Heart left ventricle (tissue), 16 donors: ENCODE results near the gene PDE6B. TPM values are rescaled to one million over a fixed set of nuclear protein-coding genes. Genes with fewer than 3 reads are reported as not detected.
A peak's percentile ranks its signal among the peaks of the same experiment; 100 is the strongest.

Experiments
- ATAC-seq, 4 donors: fragments of 200-7000 bp; cut with Tn5 transposase; one replicate each; pipeline ENCODE4 v1.9.1; 2020 to 2022; ENCODE audit warnings: moderate library complexity in 4 of 4, mild to moderate bottlenecking in 3 of 4, moderate number of reproducible peaks in 1 of 4
- DNase-seq, 5 donors: peaks; one replicate each; pipeline ENCODE4 v3.0.0-alpha.2; 2020
- H3K27ac ChIP-seq, 12 donors: fragments of 200-600 bp; sonication (generic) in 4 of 12; one replicate each; pipeline versions ENCODE4 v1.5.0 to v1.8.0; 2016 to 2022; ENCODE audit warnings: mild to moderate bottlenecking in 2 of 12
- H3K27me3 ChIP-seq, 9 donors: fragments of 200-600 bp; sonication (generic) in 2 of 9; one replicate each; pipeline versions ENCODE4 v1.5.1 to v1.8.0; 2016 to 2022; ENCODE audit warnings: mild to moderate bottlenecking in 3 of 9
- H3K36me3 ChIP-seq, 9 donors: fragments of 200-600 bp; sonication (generic) in 2 of 9; one replicate each; pipeline versions ENCODE4 v1.5.0 to v1.8.0; 2018 to 2022; ENCODE audit warnings: mild to moderate bottlenecking in 2 of 9
- H3K4me1 ChIP-seq, 12 donors: fragments of 200-600 bp; sonication (generic) in 4 of 12; one replicate each; pipeline versions ENCODE4 v1.5.0 to v1.8.0; 2016 to 2022; ENCODE audit warnings: mild to moderate bottlenecking in 3 of 12
- H3K4me3 ChIP-seq, 12 donors: fragments of 200-600 bp; sonication (generic) in 4 of 12; one replicate each; pipeline versions ENCODE4 v1.5.0 to v1.8.0; 2017 to 2022; ENCODE audit warnings: mild to moderate bottlenecking in 9 of 12, moderate library complexity in 4 of 12
- H3K9me3 ChIP-seq, 12 donors: fragments of 200-600 bp; sonication (generic) in 4 of 12; one replicate each; pipeline versions ENCODE4 v1.5.0 to v1.8.0; 2016 to 2022; ENCODE audit warnings: mild to moderate bottlenecking in 1 of 12
- CTCF ChIP-seq, 12 donors: fragments of 200-600 bp; sonication (generic) in 4 of 12; IDR thresholded peaks; one replicate each; pipeline versions ENCODE4 v1.5.0 to v1.8.0; 2018 to 2022; ENCODE audit warnings: antibody characterized with exemption in 12 of 12, mild to moderate bottlenecking in 5 of 12
- POLR2A ChIP-seq, 2 donors: fragments of 450-650 bp; IDR thresholded peaks; one replicate each; pipeline ENCODE4 v1.6.1; 2017; ENCODE audit warnings: antibody characterized with exemption in 2 of 2, mild to moderate bottlenecking in 2 of 2, moderate library complexity in 2 of 2
- WGBS, 4 donors: extraction: QIAGEN DNeasy Blood & Tissue Kit in 2 of 4; methylation state at CpG; one replicate each; pipeline versions ENCODE4 v1.1.5 to v1.1.7; 2013 to 2018; 5-methylcytosine and 5-hydroxymethylcytosine counted together
- intact Hi-C, 10 donors: fragments of 100-400 bp; cut with DNase I; formaldehyde crosslinking; loops; one replicate each; pipeline versions ENCODE4 v1.11.1 to v1.14.2; 2022
- long read RNA-seq, 3 donors: library from polyadenylated mRNA; unstranded; transcript quantifications; one replicate each; pipeline ENCODE4 v2.0.0, GENCODE V29; 2020 to 2021
- polyA plus RNA-seq, 2 donors: library from polyadenylated mRNA; stranded (reverse); fragments of 200-250 nt; gene quantifications; one replicate each; pipeline ENCODE4 v1.2.3, GENCODE V29; 2013
- total RNA-seq, 9 donors: library from RNA; depleted of rRNA in 2 of 9; stranded (reverse); fragments of >200 nt in 2 of 9; fragmentation: NEBNext Ultra II Directional in 3 of 9; extraction: Animal tissue kit (Norgen Biotek cat#: 25700) in 3 of 9; gene quantifications; one replicate each; pipeline versions ENCODE4 v1.1.0 to v1.2.4, GENCODE V29; 2016 to 2023
- donor health status: ischemic (EF 13 %, LVEDD 7.1; RV severe dilation, severe dysfunction).
- donor health status: healthy with polysubstance abuse.
- donor health status: DM: no; HTN: yes; CAD: no.
- donor health status: DM: no; HTN: no; CAD: no.
- donor health status: ischemic (EF 25% LVEDD 6.9; RV normal size, moderate dysfunction).
- donor health status: ischemic (EF 25% LVEDD 5.7; RV mildly dilated, moderate dysfunction).
- donor health status: healthy.
- donor health status: DM: yes; HTN: yes; CAD: no.
- donor health status: ischemic (EF 35%, LVEDD 5.7; RV mildly dilated, moderate dysfunction).
- donor health status: nonischemic (EF 11% LVEDD 7.7; RV severe dilation, severe dysfunction).
- donor health status: DM: yes; HTN: yes; CAD: no.
- donor health status: PGD.
- donor health status: ischemic (EF 29% LVEDD 5.4; RV normal size, mild dysfunction).
- donor health status: nonischemic (EF 23%, LVEDD 6.1; RV moderate dilation, normal function).

PDE6B gene
- total RNA-seq (1 to 10 TPM in 8 of 9 donors, under 1 TPM in 1; 0.98 to 8.4 (median 3.6) TPM), polyA plus RNA-seq (1 to 10 TPM in 1 of 2 donors, under 1 TPM in 1; 0.61 to 1.9 TPM)
- long read RNA-seq, donor 1, partial matches to known transcripts, result 4 of 5 reads
- long read RNA-seq, donor 1, other reads (novel, unspliced or antisense), result 1 of 5 reads
- long read RNA-seq, donor 2, partial matches to known transcripts, result 4 of 9 reads
- long read RNA-seq, donor 2, other reads (novel, unspliced or antisense), result 5 of 9 reads
- long read RNA-seq, donor 3, partial matches to known transcripts, result 0 of 1 reads
- long read RNA-seq, donor 3, other reads (novel, unspliced or antisense), result 1 of 1 reads

- Histone ChIP-seq H3K27ac (no peak within 1 kb of the TSS), H3K4me3 (no peak within 1 kb of the TSS), H3K36me3 (no peaks in the 10 kb centered on the region), H3K27me3 (peaks cover 0 to 25% (median 0%) of the 10 kb centered on the region in 9 donors), H3K4me1 (no peaks in the 10 kb centered on the region), H3K9me3 (no peaks in the 10 kb centered on the region)
- no peak for DNase-seq
- no peak for ATAC-seq
- WGBS, 4 donors, result 65 to 72% (median 69%) methylated on average over 14 to 21 of the region's 21 CpGs
- no peak for TF ChIP-seq POLR2A (IDR thresholded peaks at IDR 0.05)
- TF ChIP-seq CTCF (IDR thresholded peaks at IDR 0.05), result no peak
- intact Hi-C loops, result no loop called here
Observed at GRCh38 chr4:624705-625590, at the start of gene PDE6B. Gene PDE6B (plus strand): TSS chr4:625573. CDS start chr4:625627, 54 bp downstream.

GRCh38 chr4:576245-576821, 49.0 kb upstream of the PDE6B start, which contains the start of gene TMEM271:
Gene TMEM271 (minus strand): TSS chr4:576295. CDS start chr4:576062, 233 bp downstream.
- H3K4me3 ChIP-seq, result peak within 1 kb of the TSS in 2 of 12 donors; percentile 6 to 38

GRCh38 chr4:576991-577498, 48.3 kb upstream of the PDE6B start:
- Histone ChIP-seq H3K27ac (no peak overlapping the region), H3K4me3 (peak overlapping the region in 1 of 12 donors; percentile 5), H3K36me3 (no peaks in the 10 kb centered on the region), H3K9me3 (no peaks in the 10 kb centered on the region), H3K27me3 (peaks cover 21 to 87% (median 61%) of the 10 kb centered on the region in 9 donors), H3K4me1 (peaks cover 0 to 33% (median 3%) of the 10 kb centered on the region in 12 donors)
- no peak for TF ChIP-seq POLR2A (IDR thresholded peaks at IDR 0.05)
- TF ChIP-seq CTCF (IDR thresholded peaks at IDR 0.05), result no peak
- intact Hi-C loops, result no loop called here
- 2% methylated on average over 27 to 37 of the region's 37 CpGs for WGBS, 4 donors
- no peak for DNase-seq
- no peak for ATAC-seq

More at GRCh38 chr4:576245-576821, 49.0 kb upstream of the PDE6B start, which contains the start of gene TMEM271:
- intact Hi-C loops, result no loop called here
- 0 to 2% (median 1%) methylated on average over 15 to 53 of the region's 60 CpGs; no CpG with 5 or more reads in 1 of the 4 donors for WGBS, 4 donors
- Histone ChIP-seq H3K4me1 (peaks cover 0 to 33% (median 3%) of the 10 kb centered on the region in 12 donors), H3K9me3 (no peaks in the 10 kb centered on the region), H3K36me3 (no peaks in the 10 kb centered on the region), H3K27ac (no peak within 1 kb of the TSS), H3K27me3 (peaks cover 21 to 88% (median 65%) of the 10 kb centered on the region in 9 donors)
- DNase-seq, result no peak
- TF ChIP-seq POLR2A (IDR thresholded peaks at IDR 0.05) (no peak), CTCF (IDR thresholded peaks at IDR 0.05) (no peak)
- no peak for ATAC-seq
